SK-N-SH (cell line): ENCODE results near the gene OPTC. TPM values are rescaled to one million over a fixed set of nuclear protein-coding genes. Genes with fewer than 3 reads are reported as not detected.
A peak's percentile ranks its signal among the peaks of the same experiment; 100 is the strongest.

ENCODE experiments used
- CTCF ChIA-PET: fragments of 300-600, 350-600 bp; formaldehyde crosslinking; extraction: SDS; loops from one replicate; lab custom pipeline; 2021; lab: Yijun Ruan, JAX
- POLR2A ChIA-PET: fragments of 350-600 bp; sonication (Branson Sonifier 250); formaldehyde crosslinking; extraction: SDS; loops from one replicate; lab custom pipeline; 2020; ENCODE audit warnings: antibody characterized with exemption, inconsistent platforms; lab: Yijun Ruan, JAX
- DNase-seq: peaks from one replicate; pipeline ENCODE4 v3.0.0; 2012
- H2AFZ ChIP-seq: fragments of 200-600 bp; sonication (generic); 2 replicates; pipeline ENCODE4 v1.8.1; 2016; ENCODE audit warnings: antibody characterized with exemption, mild to moderate bottlenecking, low read depth
- H3F3A ChIP-seq: fragments of 200-600 bp; sonication (generic); replicated peaks from 2 replicates; pipeline ENCODE3; 2016; ENCODE audit warnings: antibody characterized with exemption, mild to moderate bottlenecking; ENCODE audit not compliant: insufficient read depth
- H3K27ac ChIP-seq, 2 experiments: fragments of 200-500 bp in 1 of 2; fragments of 200-600 bp in 1 of 2; sonication (Bioruptor generic) in 1 of 2; sonication (generic), shearing (Covaris generic) in 1 of 2; 2 replicates each; pipeline versions ENCODE4 v1.5.1 to v1.6.1; 2014 to 2016; ENCODE audit warnings: low read depth in 2 of 2, inconsistent platforms in 1 of 2, low read length in 1 of 2, mild to moderate bottlenecking in 1 of 2, mixed read lengths in 1 of 2
- H3K27me3 ChIP-seq: fragments of 200-600 bp; sonication (generic), shearing (Covaris generic); 2 replicates; pipeline ENCODE4 v1.6.1; 2016; ENCODE audit warnings: mixed run types; ENCODE audit not compliant: insufficient read depth
- H3K36me3 ChIP-seq, 2 experiments: fragments of 200-500 bp in 1 of 2; fragments of 200-600 bp in 1 of 2; sonication (Bioruptor generic) in 1 of 2; sonication (generic) in 1 of 2; replicated peaks in 1 of 2; 2 replicates each; pipeline versions ENCODE3 to v1.5.1; 2014 to 2016; ENCODE audit warnings: low read length in 1 of 2, mild to moderate bottlenecking in 1 of 2; ENCODE audit not compliant: insufficient read depth in 2 of 2, control insufficient read depth in 1 of 2
- H3K4me1 ChIP-seq, 2 experiments: fragments of 200-500 bp in 1 of 2; fragments of 200-600 bp in 1 of 2; sonication (Bioruptor generic) in 1 of 2; sonication (generic), shearing (Covaris generic) in 1 of 2; 2 replicates each; pipeline versions ENCODE4 v1.5.1 to v1.6.1; 2014 to 2016; ENCODE audit warnings: low read depth in 1 of 2, low read length in 1 of 2, mixed run types in 1 of 2; ENCODE audit not compliant: insufficient read depth in 2 of 2, control insufficient read depth in 1 of 2
- H3K4me2 ChIP-seq: fragments of 200-600 bp; sonication (generic), shearing (Covaris generic); 2 replicates; pipeline ENCODE4 v1.6.1; 2017; ENCODE audit warnings: mixed run types
- H3K4me3 ChIP-seq, 2 experiments: fragments of 200-500 bp in 1 of 2; fragments of 200-600 bp in 1 of 2; sonication (Bioruptor generic) in 1 of 2; sonication (generic), shearing (Covaris generic) in 1 of 2; 2 replicates each; pipeline versions ENCODE4 v1.5.1 to v1.8.1; 2014 to 2016; ENCODE audit warnings: low read depth in 2 of 2, inconsistent platforms in 1 of 2, low read length in 1 of 2, mild to moderate bottlenecking in 1 of 2, mixed read lengths in 1 of 2, moderate library complexity in 1 of 2
- H3K79me2 ChIP-seq: fragments of 200-600 bp; sonication (generic); 2 replicates; pipeline ENCODE4 v1.8.1; 2017; ENCODE audit warnings: mild to moderate bottlenecking; ENCODE audit not compliant: insufficient read depth
- H3K9ac ChIP-seq: fragments of 200-600 bp; sonication (generic); 2 replicates; pipeline ENCODE4 v1.6.1; 2017; ENCODE audit warnings: mixed run types
- H3K9me2 ChIP-seq: fragments of 200-600 bp; sonication (generic); 2 replicates; pipeline ENCODE4 v1.6.1; 2017; ENCODE audit warnings: mixed run types
- H3K9me3 ChIP-seq: fragments of 200-600 bp; sonication (generic); 2 replicates; pipeline ENCODE4 v1.6.1; 2017; ENCODE audit warnings: mixed run types, mild to moderate bottlenecking, moderate library complexity
- H4K20me1 ChIP-seq: fragments of 200-600 bp; sonication (generic); 2 replicates; pipeline ENCODE4 v1.6.1; 2017; ENCODE audit warnings: mild to moderate bottlenecking, mixed run types; ENCODE audit not compliant: insufficient read depth
- CTCF ChIP-seq: fragments of 200-600 bp; sonication (generic); IDR thresholded peaks from 2 replicates; pipeline ENCODE4 v1.6.1; 2017; ENCODE audit warnings: antibody characterized with exemption, mild to moderate bottlenecking, moderate library complexity
- ELF1 ChIP-seq: IDR thresholded peaks from 2 replicates; pipeline ENCODE4 v1.4.0; 2012
- EZH2phosphoT487 ChIP-seq: fragments of 200-600 bp; sonication (generic); IDR thresholded peaks from 2 replicates; pipeline ENCODE4 v1.6.1; 2017; ENCODE audit warnings: low read depth, mixed run types, mild to moderate bottlenecking, antibody characterized with exemption, moderate library complexity, borderline replicate concordance
- FOSL2 ChIP-seq: IDR thresholded peaks from 2 replicates; pipeline ENCODE4 v1.4.0; 2012; ENCODE audit warnings: low read depth, mild to moderate bottlenecking, moderate library complexity, borderline replicate concordance
- GATA2 ChIP-seq: sonication (generic); formaldehyde crosslinking; IDR thresholded peaks from 2 replicates; pipeline ENCODE4 v1.5.0; 2020; ENCODE audit warnings: mild to moderate bottlenecking, missing genetic modification reagents
- IRF3 ChIP-seq: fragments of 150-350 bp; IDR thresholded peaks from 2 replicates; pipeline ENCODE4 v1.6.1; 2016; ENCODE audit warnings: mild to moderate bottlenecking, low read depth, low read length
- JUND ChIP-seq: IDR thresholded peaks from 2 replicates; pipeline ENCODE4 v1.4.0; 2012
- MAX ChIP-seq: IDR thresholded peaks from 2 replicates; pipeline ENCODE4 v1.4.0; 2012; ENCODE audit warnings: low read depth
- MEF2A ChIP-seq: IDR thresholded peaks from 2 replicates; pipeline ENCODE4 v1.4.0; 2012; ENCODE audit warnings: low read depth, borderline replicate concordance
- NFIC ChIP-seq: IDR thresholded peaks from 2 replicates; pipeline ENCODE4 v1.4.0; 2012; ENCODE audit warnings: borderline replicate concordance
- NRF1 ChIP-seq: IDR thresholded peaks from 2 replicates; pipeline ENCODE4 v1.6.1; 2012; ENCODE audit warnings: low read depth, mild to moderate bottlenecking, low read length
- PBX3 ChIP-seq: IDR thresholded peaks from 2 replicates; pipeline ENCODE4; 2012
- POLR2AphosphoS5 ChIP-seq: IDR thresholded peaks from 2 replicates; pipeline ENCODE4 v1.6.1; 2012; ENCODE audit warnings: low read depth, low read length
- RAD21 ChIP-seq: IDR thresholded peaks from 2 replicates; pipeline ENCODE4 v1.6.1; 2012; ENCODE audit warnings: mild to moderate bottlenecking, low read length
- SIN3A ChIP-seq: IDR thresholded peaks from 2 replicates; pipeline ENCODE4 v1.6.1; 2012; ENCODE audit warnings: low read depth, mild to moderate bottlenecking, low read length, moderate library complexity, borderline replicate concordance
- SMC3 ChIP-seq: IDR thresholded peaks from 2 replicates; pipeline ENCODE4 v1.6.1; 2012; ENCODE audit warnings: low read depth, low read length, improper control_type of control experiment
- TAF1 ChIP-seq: IDR thresholded peaks from 2 replicates; pipeline ENCODE4 v1.6.1; 2012; ENCODE audit warnings: low read depth, mild to moderate bottlenecking, low read length, moderate library complexity, borderline replicate concordance
- TEAD4 ChIP-seq: IDR thresholded peaks from 2 replicates; pipeline ENCODE4 v1.4.0; 2012; ENCODE audit warnings: mild to moderate bottlenecking, borderline replicate concordance; ENCODE audit not compliant: insufficient read depth
- USF1 ChIP-seq: IDR thresholded peaks from 2 replicates; pipeline ENCODE4 v1.4.0; 2012; ENCODE audit warnings: low read depth, borderline replicate concordance
- YY1 ChIP-seq: IDR thresholded peaks from 2 replicates; pipeline ENCODE4 v1.4.0; 2012; ENCODE audit warnings: low read depth, mild to moderate bottlenecking
- ZBTB33 ChIP-seq: IDR thresholded peaks from 2 replicates; pipeline ENCODE4 v1.4.0; 2012; ENCODE audit warnings: low read depth, borderline replicate concordance
- whole genome bisulfite sequencing: methylation state at CpG from one replicate; pipeline ENCODE4 v1.1.6; 2017; ENCODE audit warnings: low lambda C conversion rate; 5-methylcytosine and 5-hydroxymethylcytosine counted together
- polyA plus RNA-seq, 3 experiments: library from polyadenylated mRNA; depleted of rRNA; stranded (reverse); fragments of >200 nt; gene quantifications; 2 replicates each; pipeline ENCODE4 v1.2.3, GENCODE V29; 2012

The OPTC gene
- polyA plus RNA-seq, 1 of the 3 experiments (the other 2 are of a cell fraction) = not detected

GRCh38 chr1:203558064-203558760, 64.3 kb downstream of the OPTC start:
- WGBS = 18% methylated on average over 5 of the region's 5 CpGs
- no peaks in the 10 kb centered on the region for H3K36me3 ChIP-seq
- H3K9ac ChIP-seq = peak overlapping the region; percentile 84
- no peaks in the 10 kb centered on the region for H3K79me2 ChIP-seq
- H3K9me3 ChIP-seq = no peaks in the 10 kb centered on the region
- H4K20me1 ChIP-seq = no peaks in the 10 kb centered on the region
- no peaks in the 10 kb centered on the region for H3K27me3 ChIP-seq
- CTCF ChIA-PET = interaction anchor here (1.0 to 1.7 kb wide), 3 partner anchors 11 to 144 kb away, joined by 3 to 6 read pairs (median 3); no protein-coding TSS in a partner anchor
- H3F3A ChIP-seq = peaks cover 63% of the 10 kb centered on the region
- no peak overlapping the region for H2AFZ ChIP-seq
- H3K4me1 ChIP-seq = peaks cover 37 to 41% of the 10 kb centered on the region in 2 experiments
- peak overlapping the region in 1 of 2 experiments; percentile 43; a peak in 3 of 4 replicates for H3K4me3 ChIP-seq
- H3K9me2 ChIP-seq = no peaks in the 10 kb centered on the region
- peak overlapping the region; percentile 83 for H3K4me2 ChIP-seq
- H3K27ac ChIP-seq = peak overlapping the region; percentile 96 to 99
- POLR2A ChIA-PET = no interaction called here
- DNase-seq = no peak
- TF ChIP-seq USF1 (no peak), JUND (peak; percentile 95), NRF1 (no peak), PBX3 (peak; percentile 87), MEF2A (peak; percentile 100), IRF3 (no peak), FOSL2 (peak; percentile 91), NFIC (peak; percentile 98), YY1 (no peak; the same call in 1 of the 2 replicates), GATA2 (CRISPR knock-in tag) (no peak), TAF1 (0 out of 2 replicates have a peak, but pooled peaks have one; percentile 33), ZBTB33 (peak; percentile 78), SMC3 (no peak), POLR2AphosphoS5 (peak; percentile 80), EZH2phosphoT487 (no peak), TEAD4 (peak; percentile 92), RAD21 (no peak), ELF1 (no peak), CTCF (no peak), MAX (peak; percentile 81), SIN3A (0 out of 2 replicates have a peak, but pooled peaks have one; percentile 84)
